ENCODE data around the gene GART.

- TF ChIP-seq CTCF (IDR thresholded peaks at IDR 0.05) (no peak), POLR2A (IDR thresholded peaks at IDR 0.05) (no peak)
These were observed 63.7 kb downstream of the GART start for GRCh38 chr21:33478182-33478581.
